ENCODE results near the gene GNG11. TPM values are rescaled to one million over a fixed set of nuclear protein-coding genes. Genes with fewer than 3 reads are reported as not detected.

The GNG11 gene
- total and polyA plus RNA-seq, 8 donors = 2.0 to 37.9 (median 24.2) TPM

GRCh38 chr7:93923296-93923695 lies 1.8 kb downstream of the GNG11 start:
- WGBS, 5 donors = 60 to 72% (median 67%) methylated on average over 6 of the region's 6 CpGs
- peak overlapping the region in 4 of 5 donors; percentile 73 to 90 (median 86) for H3K27ac ChIP-seq
- intact Hi-C loops (cut with DNase I; ENCODE audit: low total_unique reads) = no loop called here
- DNase-seq = peak in 1 of 2 donors; percentile 50
- peaks cover 4 to 34% (median 20%) of the 10 kb centered on the region in 4 donors for H3K4me1 ChIP-seq
- H3K4me3 ChIP-seq = peak overlapping the region; percentile 51 to 63 (median 56)
- no peaks in the 10 kb centered on the region for H3K9me3 ChIP-seq
- peaks cover 0 to 4% (median 0%) of the 10 kb centered on the region in 3 donors for H3K27me3 ChIP-seq
- H3K36me3 ChIP-seq = peaks cover 0 to 7% (median 4%) of the 10 kb centered on the region in 4 donors
- no peak for TF ChIP-seq POLR2A (IDR thresholded peaks at IDR 0.05)
- TF ChIP-seq, protein P1, sequence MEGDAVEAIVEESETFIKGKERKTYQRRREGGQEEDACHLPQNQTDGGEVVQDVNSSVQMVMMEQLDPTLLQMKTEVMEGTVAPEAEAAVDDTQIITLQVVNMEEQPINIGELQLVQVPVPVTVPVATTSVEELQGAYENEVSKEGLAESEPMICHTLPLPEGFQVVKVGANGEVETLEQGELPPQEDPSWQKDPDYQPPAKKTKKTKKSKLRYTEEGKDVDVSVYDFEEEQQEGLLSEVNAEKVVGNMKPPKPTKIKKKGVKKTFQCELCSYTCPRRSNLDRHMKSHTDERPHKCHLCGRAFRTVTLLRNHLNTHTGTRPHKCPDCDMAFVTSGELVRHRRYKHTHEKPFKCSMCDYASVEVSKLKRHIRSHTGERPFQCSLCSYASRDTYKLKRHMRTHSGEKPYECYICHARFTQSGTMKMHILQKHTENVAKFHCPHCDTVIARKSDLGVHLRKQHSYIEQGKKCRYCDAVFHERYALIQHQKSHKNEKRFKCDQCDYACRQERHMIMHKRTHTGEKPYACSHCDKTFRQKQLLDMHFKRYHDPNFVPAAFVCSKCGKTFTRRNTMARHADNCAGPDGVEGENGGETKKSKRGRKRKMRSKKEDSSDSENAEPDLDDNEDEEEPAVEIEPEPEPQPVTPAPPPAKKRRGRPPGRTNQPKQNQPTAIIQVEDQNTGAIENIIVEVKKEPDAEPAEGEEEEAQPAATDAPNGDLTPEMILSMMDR (IDR thresholded peaks at IDR 0.05) = no peak
- no peak for TF ChIP-seq EP300 (IDR thresholded peaks at IDR 0.05)
- no peak for TF ChIP-seq POLR2AphosphoS5 (IDR thresholded peaks at IDR 0.05)

- Histone ChIP-seq H3K4me3 (peak overlapping the region; percentile 51 to 63 (median 56)), H3K27me3 (peaks cover 0 to 4% (median 0%) of the 10 kb centered on the region in 3 donors), H3K36me3 (peaks cover 0 to 7% (median 4%) of the 10 kb centered on the region in 4 donors), H3K9me3 (no peaks in the 10 kb centered on the region), H3K27ac (peak overlapping the region in 3 of 5 donors; percentile 85 to 90 (median 86)), H3K4me1 (peaks cover 4 to 34% (median 20%) of the 10 kb centered on the region in 4 donors)
- TF ChIP-seq POLR2A (IDR thresholded peaks at IDR 0.05) (no peak), POLR2AphosphoS5 (IDR thresholded peaks at IDR 0.05) (no peak), EP300 (IDR thresholded peaks at IDR 0.05) (no peak)
- TF ChIP-seq, protein P1 (IDR thresholded peaks at IDR 0.05) = no peak
- intact Hi-C loops (cut with DNase I; ENCODE audit: low total_unique reads) = no loop called here
- 12 to 29% (median 24%) methylated on average over 1 of the region's 1 CpG for WGBS, 5 donors
- no peak for DNase-seq
Measured at GRCh38 chr7:93923942-93924341, 2.4 kb downstream of the GNG11 start.

DNA sequence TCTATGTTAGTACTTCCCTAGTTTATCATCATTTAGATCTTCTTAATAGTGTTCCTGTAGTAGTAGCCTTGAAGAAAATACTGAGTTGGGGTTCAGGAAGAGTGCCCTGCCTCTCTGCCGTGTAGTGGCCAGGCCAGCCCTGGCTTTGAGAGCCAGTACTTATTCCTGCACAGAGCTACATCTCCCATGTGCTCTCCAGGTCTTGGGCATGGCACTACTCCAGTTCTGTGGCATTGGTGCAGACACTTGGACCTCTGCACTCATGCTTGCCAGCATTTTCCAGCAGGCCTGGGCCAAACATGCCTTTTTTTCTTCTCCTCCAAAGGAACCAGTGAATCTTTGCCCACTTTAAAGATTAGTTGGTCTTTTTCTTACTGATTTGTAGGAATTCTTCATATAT lies 5.3 kb downstream of the GNG11 start:
- Histone ChIP-seq H3K27me3 (peaks cover 0 to 3% (median 0%) of the 10 kb centered on the region in 3 donors), H3K4me1 (peaks cover 0 to 23% (median 8%) of the 10 kb centered on the region in 4 donors), H3K4me3 (no peak overlapping the region), H3K9me3 (no peaks in the 10 kb centered on the region), H3K27ac (peak overlapping the region in 3 of 5 donors; percentile 8 to 47 (median 44)), H3K36me3 (peaks cover 0 to 7% (median 4%) of the 10 kb centered on the region in 4 donors)
- WGBS, 5 donors = 41 to 93% (median 63%) methylated on average over 1 of the region's 1 CpG
- TF ChIP-seq EP300 (IDR thresholded peaks at IDR 0.05) = no peak
- intact Hi-C loops (cut with DNase I; ENCODE audit: low total_unique reads) = no loop called here
- DNase-seq = no peak

DNA sequence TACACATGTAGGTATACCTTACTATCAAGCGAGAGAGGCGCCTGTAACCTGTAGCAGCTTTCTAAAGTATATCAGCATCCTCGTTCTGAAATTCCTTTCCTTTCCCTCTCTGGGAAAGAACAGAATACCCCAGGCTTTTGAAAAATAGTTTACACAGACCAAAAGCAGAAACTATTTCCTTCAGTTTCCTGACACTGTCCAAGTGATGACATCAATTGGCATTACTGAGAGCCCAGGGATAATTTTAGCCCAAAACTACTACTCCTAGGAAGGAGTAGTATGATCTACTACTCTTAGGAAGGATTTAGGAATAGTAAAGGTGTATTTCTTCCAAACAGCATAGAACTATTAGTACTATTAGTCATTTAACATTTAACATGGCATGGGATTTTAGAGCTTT lies 6.0 kb downstream of the GNG11 start:
- Histone ChIP-seq H3K27me3 (no peaks in the 10 kb centered on the region), H3K4me1 (peaks cover 0 to 22% (median 4%) of the 10 kb centered on the region in 4 donors), H3K9me3 (no peaks in the 10 kb centered on the region), H3K27ac (peak overlapping the region in 3 of 5 donors; percentile 8 to 47 (median 44)), H3K36me3 (peaks cover 0 to 7% (median 4%) of the 10 kb centered on the region in 4 donors), H3K4me3 (no peak overlapping the region)
- intact Hi-C loops (cut with DNase I; ENCODE audit: low total_unique reads) = no loop called here
- WGBS, 5 donors = 74 to 83% (median 77%) methylated on average over 3 of the region's 3 CpGs
- TF ChIP-seq POLR2AphosphoS5 (IDR thresholded peaks at IDR 0.05) (no peak), EP300 (IDR thresholded peaks at IDR 0.05) (no peak), POLR2A (IDR thresholded peaks at IDR 0.05) (no peak)
- TF ChIP-seq, protein P1 (IDR thresholded peaks at IDR 0.05) = no peak
- DNase-seq = peak in 1 of 2 donors; percentile 36

DNA sequence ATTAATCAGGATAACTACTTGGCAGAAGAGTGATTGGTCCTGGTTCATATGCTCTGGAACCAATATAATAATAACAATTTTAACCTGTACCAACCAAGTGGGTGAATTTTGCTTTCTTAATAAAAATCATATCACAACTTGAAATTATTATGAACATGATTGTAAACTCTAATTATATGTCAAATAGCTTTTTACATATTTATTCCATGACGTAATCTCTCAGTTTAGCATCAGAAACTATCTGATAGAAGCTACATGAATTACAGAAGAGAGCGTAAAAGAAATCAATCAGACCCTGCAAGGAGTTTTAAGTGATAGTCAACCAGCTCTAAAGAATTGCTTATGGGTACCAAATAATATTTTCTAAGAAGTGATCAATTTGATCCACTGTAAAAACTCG lies 10.1 kb downstream of the GNG11 start:
- DNase-seq = no peak
- Histone ChIP-seq H3K27ac (no peak overlapping the region), H3K4me1 (peaks cover 0 to 8% (median 4%) of the 10 kb centered on the region in 4 donors), H3K4me3 (no peak overlapping the region), H3K36me3 (peaks cover 0 to 3% (median 1%) of the 10 kb centered on the region in 4 donors), H3K27me3 (no peaks in the 10 kb centered on the region), H3K9me3 (no peaks in the 10 kb centered on the region)
- WGBS, 5 donors = 60 to 84% (median 77%) methylated on average over 3 of the region's 3 CpGs
- TF ChIP-seq EP300 (IDR thresholded peaks at IDR 0.05) (no peak), POLR2A (IDR thresholded peaks at IDR 0.05) (no peak), POLR2AphosphoS5 (IDR thresholded peaks at IDR 0.05) (no peak)
- TF ChIP-seq, protein P1 (IDR thresholded peaks at IDR 0.05) = no peak
- intact Hi-C loops (cut with DNase I; ENCODE audit: low total_unique reads) = no loop called here
